Stimulated activated CD4-positive, alpha-beta T cell treated with anti-CD3 and anti-CD28 coated beads, Interleukin-1b, Interleukin-23, amount 100 ng/mL, for 48 hours (primary cell): ENCODE measurements around the gene MAD2L1BP.
"Not testable (repeated sequence)": the region's sequence is repeated elsewhere in the genome, so short reads cannot be mapped to it uniquely, and the experiment has no call there.

Experiments
- DNase-seq: peaks from one replicate; pipeline ENCODE4 v3.0.0-alpha.2; 2020

MAD2L1BP gene

GRCh38 chr6:43635387-43636307, at the start of gene MAD2L1BP:
Gene MAD2L1BP (plus strand): TSS chr6:43635840. CDS start chr6:43635876, 36 bp downstream.
- peak; percentile 85 for DNase-seq

- DNase-seq, result no peak
Observed at GRCh38 chr6:43588194-43588593, 47.4 kb upstream of the MAD2L1BP start.

- not testable (repeated sequence) for DNase-seq
Observed at GRCh38 chr6:43589564-43589963, 46.1 kb upstream of the MAD2L1BP start.

GRCh38 chr6:43593938-43594337, 41.7 kb upstream of the MAD2L1BP start:
- DNase-seq, result no peak

GRCh38 chr6:43600595-43600994, 35.0 kb upstream of the MAD2L1BP start:
- DNase-seq, result no peak

- no peak for DNase-seq
Observed at GRCh38 chr6:43604174-43604573, 31.5 kb upstream of the MAD2L1BP start.

GRCh38 chr6:43606019-43606418, 29.6 kb upstream of the MAD2L1BP start:
- no peak for DNase-seq

- peak; percentile 45 for DNase-seq
Observed at GRCh38 chr6:43608310-43608763, 27.3 kb upstream of the MAD2L1BP start.

GRCh38 chr6:43608807-43609206, 26.8 kb upstream of the MAD2L1BP start:
- DNase-seq, result no peak

- no peak for DNase-seq
Observed at GRCh38 chr6:43609402-43609801, 26.2 kb upstream of the MAD2L1BP start.

- no peak for DNase-seq
Observed at GRCh38 chr6:43610431-43610830, 25.2 kb upstream of the MAD2L1BP start.

- no peak for DNase-seq
Observed at GRCh38 chr6:43613721-43614395, 21.8 kb upstream of the MAD2L1BP start.

- no peak for DNase-seq
Observed at GRCh38 chr6:43614396-43614730, 21.3 kb upstream of the MAD2L1BP start.

GRCh38 chr6:43616725-43617472, 18.7 kb upstream of the MAD2L1BP start:
- no peak for DNase-seq

- no peak for DNase-seq
Observed at GRCh38 chr6:43621078-43621835, 14.4 kb upstream of the MAD2L1BP start.

GRCh38 chr6:43621836-43622180, 13.8 kb upstream of the MAD2L1BP start:
- DNase-seq, result no peak

- DNase-seq, result no peak
Observed at GRCh38 chr6:43622541-43622940, 13.1 kb upstream of the MAD2L1BP start.

GRCh38 chr6:43623880-43624785, 11.5 kb upstream of the MAD2L1BP start:
- no peak for DNase-seq

- DNase-seq, result no peak
Observed at GRCh38 chr6:43624786-43625288, 10.8 kb upstream of the MAD2L1BP start.

- no peak for DNase-seq
Observed at GRCh38 chr6:43625393-43625992, 10.1 kb upstream of the MAD2L1BP start.
